MCF 10A (cell line): ENCODE measurements around the gene FASTKD1. TPM values are rescaled to one million over a fixed set of nuclear protein-coding genes. Genes with fewer than 3 reads are reported as not detected.
"Not testable (repeated sequence)": the region's sequence is repeated elsewhere in the genome, so short reads cannot be mapped to it uniquely, and the experiment has no call there.

ENCODE experiments used
- BruUV-seq: library from RNA; stranded (reverse); fragments of 400-500 nt; replicated peaks from 2 replicates; lab custom pipeline; 2021; lab: Mats Ljungman, UMichigan
- CTCF ChIA-PET: fragments of 300-600 bp; sonication (Branson Sonifier 250); formaldehyde crosslinking; extraction: SDS; loops from one replicate; lab custom pipeline; 2021; ENCODE audit warnings: antibody characterized with exemption, inconsistent platforms; lab: Yijun Ruan, JAX
- POLR2A ChIA-PET: fragments of 300-600, 350-650 bp; sonication (Branson Sonifier 250); formaldehyde crosslinking; extraction: SDS; loops from one replicate; lab custom pipeline; 2020; ENCODE audit warnings: antibody characterized with exemption, inconsistent platforms; lab: Yijun Ruan, JAX
- DNase-seq: peaks from one replicate; pipeline ENCODE4 v3.0.0-alpha.2; 2018; ENCODE audit not compliant: unreplicated experiment
- H3K27ac Mint-ChIP-seq: one replicate; pipeline ENCODE4 v1.8.0; 2022; ENCODE audit warnings: mild to moderate bottlenecking, low read depth, mixed read lengths; ENCODE audit not compliant: unreplicated experiment
- H3K27me3 Mint-ChIP-seq: one replicate; pipeline ENCODE4 v1.8.0; 2022; ENCODE audit warnings: mixed read lengths; ENCODE audit not compliant: insufficient read depth, unreplicated experiment
- H3K36me3 Mint-ChIP-seq: one replicate; pipeline ENCODE4 v1.8.0; 2022; ENCODE audit warnings: mild to moderate bottlenecking, moderate library complexity, mixed read lengths; ENCODE audit not compliant: insufficient read depth, unreplicated experiment
- H3K4me1 Mint-ChIP-seq: one replicate; pipeline ENCODE4 v1.8.0; 2022; ENCODE audit warnings: mixed read lengths; ENCODE audit not compliant: insufficient read depth, unreplicated experiment
- H3K4me3 Mint-ChIP-seq: one replicate; pipeline ENCODE4 v1.8.0; 2022; ENCODE audit warnings: mild to moderate bottlenecking, moderate library complexity, mixed read lengths; ENCODE audit not compliant: unreplicated experiment
- H3K9me3 Mint-ChIP-seq: one replicate; pipeline ENCODE4 v1.8.0; 2022; ENCODE audit warnings: mixed read lengths; ENCODE audit not compliant: unreplicated experiment
- CTCF ChIP-seq: fragments of 200-600 bp; IDR thresholded peaks from one replicate; pipeline ENCODE4 v1.8.0; 2022; ENCODE audit warnings: antibody characterized with exemption, mild to moderate bottlenecking; ENCODE audit not compliant: unreplicated experiment
- intact Hi-C: fragments of 100-400 bp; cut with micrococcal nuclease; formaldehyde crosslinking; loops from 2 replicates; pipeline ENCODE4 v1.14.1; 2022
- total RNA-seq: library from RNA; stranded (reverse); gene quantifications from 2 replicates; pipeline ENCODE4 v1.2.3, GENCODE V29; 2022

Gene FASTKD1
- total RNA-seq, 1 experiment from 2014 or later = 39.9 TPM

- CTCF ChIA-PET = no interaction called here
- TF ChIP-seq CTCF = no peak
- Mint-ChIP-seq H3K27me3 (no peaks in the 10 kb centered on the region), H3K4me3 (no peak overlapping the region), H3K36me3 (peaks cover 77% of the 10 kb centered on the region), H3K4me1 (no peaks in the 10 kb centered on the region), H3K9me3 (peaks cover 16% of the 10 kb centered on the region), H3K27ac (no peak overlapping the region)
- BruUV-seq = no TSS peak
- POLR2A ChIA-PET = no interaction called here
- intact Hi-C loops = no loop called here
- no peak for DNase-seq
Observed at GRCh38 chr2:169619946-169620345, 46.3 kb upstream of the FASTKD1 start.

GRCh38 chr2:169615982-169616381 lies 42.3 kb upstream of the FASTKD1 start:
- Mint-ChIP-seq H3K9me3 (peaks cover 16% of the 10 kb centered on the region), H3K36me3 (peaks cover 80% of the 10 kb centered on the region)
- H3K4me3 Mint-ChIP-seq, H3K27ac Mint-ChIP-seq, H3K27me3 Mint-ChIP-seq, DNase-seq, BruUV-seq, H3K4me1 Mint-ChIP-seq, CTCF ChIA-PET, intact Hi-C loops: not testable (repeated sequence)
- POLR2A ChIA-PET = interaction anchor here (1.6 kb wide), 1 partner anchor 32 kb away, joined by 5 read pairs; the partner anchor contains the start of gene PPIG

GRCh38 chr2:169613876-169614275 lies 40.2 kb upstream of the FASTKD1 start:
- CTCF ChIA-PET = interaction anchor here (0.8 kb wide), 1 partner anchor 91 kb away, joined by 4 read pairs; no protein-coding TSS in a partner anchor
- POLR2A ChIA-PET = interaction anchor here (1.1 to 1.5 kb wide), 4 partner anchors 26 to 210 kb away, joined by 3 to 7 read pairs (median 4); partner anchors contain the start of genes METTL5 and PPIG
- no peak overlapping the region for H3K27ac Mint-ChIP-seq
- H3K27me3 Mint-ChIP-seq = no peaks in the 10 kb centered on the region
- peaks cover 13% of the 10 kb centered on the region for H3K9me3 Mint-ChIP-seq
- no peaks in the 10 kb centered on the region for H3K4me1 Mint-ChIP-seq
- no peak overlapping the region for H3K4me3 Mint-ChIP-seq
- intact Hi-C loops = no loop called here
- no TSS peak for BruUV-seq
- H3K36me3 Mint-ChIP-seq = peaks cover 87% of the 10 kb centered on the region
- no peak for DNase-seq
- TF ChIP-seq CTCF = no peak

- TF ChIP-seq CTCF = no peak
- H3K27ac Mint-ChIP-seq = peak overlapping the region; percentile 82
- ChIA-PET POLR2A (no interaction called here), CTCF (no interaction called here)
- peaks cover 89% of the 10 kb centered on the region for H3K36me3 Mint-ChIP-seq
- no peaks in the 10 kb centered on the region for H3K9me3 Mint-ChIP-seq
- H3K27me3 Mint-ChIP-seq = no peaks in the 10 kb centered on the region
- intact Hi-C loops = no loop called here
- H3K4me3 Mint-ChIP-seq = no peak overlapping the region
- no peak for DNase-seq
- H3K4me1 Mint-ChIP-seq = no peaks in the 10 kb centered on the region
- no TSS peak for BruUV-seq
Observed at GRCh38 chr2:169609264-169609663, 35.6 kb upstream of the FASTKD1 start.

- POLR2A ChIA-PET = interaction anchor here (0.7 to 1.2 kb wide), 2 partner anchors 15 to 26 kb away, joined by 3 read pairs; partner anchors contain the start of gene FASTKD1
- no peak overlapping the region for H3K27ac Mint-ChIP-seq
- no peaks in the 10 kb centered on the region for H3K9me3 Mint-ChIP-seq
Observed at GRCh38 chr2:169599568-169599967, 25.9 kb upstream of the FASTKD1 start.

More at GRCh38 chr2:169599568-169599967, 25.9 kb upstream of the FASTKD1 start:
- BruUV-seq = no TSS peak
- Mint-ChIP-seq H3K27me3 (no peaks in the 10 kb centered on the region), H3K4me3 (no peak overlapping the region), H3K4me1 (no peaks in the 10 kb centered on the region), H3K36me3 (peaks cover 33% of the 10 kb centered on the region)
- TF ChIP-seq CTCF = no peak
- no peak for DNase-seq
- CTCF ChIA-PET = no interaction called here
- intact Hi-C loops = no loop called here
